Activated T-cell treated with anti-CD3 and anti-CD28 coated beads for 1 hour (primary cell): ENCODE results near the gene DUOX1.
A peak's percentile ranks its signal among the peaks of the same experiment; 100 is the strongest.

Experiments used
- DNase-seq: peaks from one replicate; pipeline ENCODE4 v3.0.0-alpha.2; 2020; ENCODE audit warnings: low read depth

DUOX1 gene

GRCh38 chr15:45143946-45144345, 14.2 kb downstream of the DUOX1 start:
- no peak for DNase-seq

- no peak for DNase-seq
Measured at GRCh38 chr15:45144775-45145174, 15.0 kb downstream of the DUOX1 start.

- no peak for DNase-seq
Measured at GRCh38 chr15:45146405-45146804, 16.6 kb downstream of the DUOX1 start.

DNA sequence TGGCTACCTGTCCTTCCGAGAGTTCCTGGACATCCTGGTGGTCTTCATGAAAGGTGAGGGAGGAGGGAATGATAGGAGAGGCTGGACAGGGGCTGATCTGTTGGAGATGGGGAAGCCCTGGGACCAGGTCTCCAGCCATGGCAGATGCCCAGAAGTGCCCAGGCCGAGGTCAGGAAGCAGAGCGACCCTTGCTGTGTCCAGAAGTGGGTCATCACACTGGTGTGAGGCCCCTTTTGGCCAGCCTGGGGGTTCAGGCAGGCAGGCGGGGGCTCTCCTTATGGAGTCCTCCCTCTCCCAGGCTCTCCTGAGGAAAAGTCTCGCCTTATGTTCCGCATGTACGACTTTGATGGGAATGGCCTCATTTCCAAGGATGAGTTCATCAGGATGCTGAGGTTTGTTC, 17.8 kb downstream of the DUOX1 start:
- DNase-seq, result no peak

- DNase-seq, result no peak
Measured at GRCh38 chr15:45148076-45149059, 18.6 kb downstream of the DUOX1 start.

GRCh38 chr15:45149060-45149459, 19.3 kb downstream of the DUOX1 start:
- DNase-seq, result no peak

GRCh38 chr15:45150481-45150880, 20.7 kb downstream of the DUOX1 start:
- DNase-seq, result no peak

DNA sequence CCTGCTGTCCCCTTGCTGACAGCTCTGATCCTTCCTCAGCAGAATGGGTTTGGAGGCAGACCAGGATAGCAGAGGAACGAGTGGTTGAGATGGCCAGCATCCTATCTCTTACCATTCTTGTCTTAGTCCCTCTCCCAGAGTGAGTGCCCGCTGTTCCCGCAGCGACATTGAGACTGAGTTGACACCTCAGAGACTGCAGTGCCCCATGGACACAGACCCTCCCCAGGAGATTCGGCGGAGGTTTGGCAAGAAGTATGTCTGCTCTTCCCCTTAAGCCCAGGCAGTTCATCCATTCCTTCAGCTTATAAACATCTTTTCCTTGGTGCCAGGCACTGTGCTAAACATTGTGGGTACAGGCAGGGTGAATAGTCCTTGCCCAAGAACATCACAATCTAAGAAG, 21.2 kb downstream of the DUOX1 start:
- DNase-seq, result no peak

- no peak for DNase-seq
Measured at GRCh38 chr15:45151998-45152828, 22.4 kb downstream of the DUOX1 start.

GRCh38 chr15:45155739-45156138, 25.9 kb downstream of the DUOX1 start:
- no peak for DNase-seq

DNA sequence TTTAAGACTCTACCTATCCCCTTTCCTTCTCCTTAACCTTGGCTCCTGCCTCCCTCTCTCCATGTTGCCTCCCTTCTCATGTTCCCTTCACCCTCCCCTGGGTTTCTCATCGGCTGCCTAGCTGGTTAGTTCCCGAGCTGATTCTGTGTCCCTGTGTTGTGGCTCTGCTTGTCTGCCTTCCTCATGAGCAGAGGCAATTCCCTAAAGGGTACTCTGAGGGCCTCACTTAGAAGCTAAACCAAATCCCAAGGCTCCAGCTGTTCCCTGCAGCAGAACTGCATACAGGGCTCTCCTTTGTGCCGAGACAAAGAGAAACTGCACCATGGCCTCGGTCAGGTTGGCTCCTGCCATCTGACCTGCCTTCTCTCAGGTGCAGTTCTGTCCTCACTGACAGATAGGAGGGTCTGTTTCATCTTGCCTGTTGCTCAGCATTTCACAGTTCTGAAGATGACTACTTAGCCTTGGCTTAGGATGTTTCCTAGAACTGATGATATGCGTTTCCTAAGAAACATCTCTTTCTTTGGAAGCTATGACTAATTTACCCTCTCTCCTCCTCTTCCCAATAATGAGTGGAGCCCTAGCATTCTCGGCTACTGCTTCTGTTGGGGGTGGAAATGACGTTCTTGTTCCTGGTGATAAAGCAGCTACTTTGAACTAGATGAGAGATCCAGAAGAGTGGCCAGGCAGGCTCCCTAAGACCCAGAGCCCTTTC, 27.1 kb downstream of the DUOX1 start:
- DNase-seq, result no peak

DNA sequence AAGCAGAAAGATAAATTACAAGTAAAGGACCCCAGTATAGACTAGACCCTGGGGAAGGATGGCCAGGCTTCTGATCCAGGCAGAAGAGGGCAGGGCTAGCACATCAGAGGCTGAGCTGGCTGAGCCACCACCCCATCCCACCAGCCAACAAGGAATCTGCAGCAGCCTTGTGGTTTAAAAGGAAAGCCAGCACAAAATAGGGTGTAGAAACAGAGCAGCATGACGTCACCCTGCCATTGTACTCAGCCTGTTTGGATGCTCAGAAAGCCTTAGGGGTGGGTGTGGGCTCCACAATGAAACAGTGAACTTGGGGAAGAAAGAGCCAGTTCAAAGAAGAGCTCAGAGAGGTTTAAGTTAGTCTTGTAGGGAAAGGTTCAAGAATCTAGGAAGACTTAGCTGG, 28.2 kb downstream of the DUOX1 start:
- DNase-seq, result no peak

DNA sequence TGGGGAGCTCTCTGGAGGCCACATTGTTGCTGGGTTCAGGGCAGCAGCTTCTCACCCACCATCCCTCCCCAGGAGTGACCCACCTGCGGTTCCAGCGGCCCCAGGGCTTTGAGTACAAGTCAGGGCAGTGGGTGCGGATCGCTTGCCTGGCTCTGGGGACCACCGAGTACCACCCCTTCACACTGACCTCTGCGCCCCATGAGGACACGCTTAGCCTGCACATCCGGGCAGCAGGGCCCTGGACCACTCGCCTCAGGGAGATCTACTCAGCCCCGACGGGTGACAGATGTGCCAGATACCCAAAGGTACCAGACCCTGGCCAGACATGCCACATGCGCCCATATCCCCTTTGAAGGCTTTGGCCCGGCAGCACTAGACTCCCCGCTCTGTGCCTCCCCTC, 31.9 kb downstream of the DUOX1 start:
- no peak for DNase-seq

DNA sequence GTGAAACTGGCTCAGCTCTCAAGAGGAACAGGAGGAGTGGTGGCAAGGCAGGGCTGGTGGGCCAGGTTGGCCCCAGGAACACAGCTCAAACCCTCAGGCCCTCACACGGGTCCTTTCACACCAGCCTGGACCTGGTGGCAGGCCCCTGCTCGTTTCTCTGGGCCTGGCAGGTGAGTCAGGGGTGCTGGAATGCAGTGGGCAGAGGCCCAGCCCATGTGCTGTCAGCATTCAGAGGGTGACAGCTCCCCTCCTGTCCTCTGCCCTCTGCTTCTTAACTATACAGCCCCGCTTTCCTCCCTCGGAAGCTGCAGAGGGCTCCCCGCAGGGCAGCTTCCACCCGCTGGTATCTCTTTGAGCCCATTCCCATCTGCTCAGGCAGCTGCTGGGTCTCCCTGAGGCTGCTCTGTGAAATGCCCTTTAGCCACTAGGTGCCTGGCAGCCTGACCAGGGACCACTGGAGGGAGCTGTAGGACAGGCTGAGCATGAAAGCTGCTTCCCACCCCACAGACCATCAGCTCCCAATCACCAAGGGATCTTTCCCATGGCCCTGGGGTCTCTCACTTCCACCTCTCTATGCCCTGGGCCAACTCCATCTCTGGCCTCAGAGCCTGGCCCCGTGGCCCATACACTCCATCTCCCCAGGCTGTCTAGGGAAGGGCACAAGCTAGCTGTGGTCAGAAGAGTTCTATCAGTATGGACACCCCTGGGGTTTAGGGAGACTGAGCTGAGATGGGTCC, 33.1 kb downstream of the DUOX1 start:
- peak; percentile 41 for DNase-seq

DNA sequence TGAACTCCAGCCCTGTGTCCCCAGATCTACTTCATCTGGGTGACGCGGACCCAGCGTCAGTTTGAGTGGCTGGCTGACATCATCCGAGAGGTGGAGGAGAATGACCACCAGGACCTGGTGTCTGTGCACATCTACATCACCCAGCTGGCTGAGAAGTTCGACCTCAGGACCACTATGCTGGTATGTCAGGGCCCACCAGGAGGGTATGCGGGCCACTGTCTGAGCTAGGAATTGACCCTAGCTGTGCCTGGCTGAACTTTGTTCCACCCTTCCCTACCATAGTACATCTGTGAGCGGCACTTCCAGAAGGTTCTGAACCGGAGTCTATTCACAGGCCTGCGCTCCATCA, 33.7 kb downstream of the DUOX1 start:
- no peak for DNase-seq

- DNase-seq, result no peak
Measured at GRCh38 chr15:45164914-45165313, 35.1 kb downstream of the DUOX1 start.

GRCh38 chr15:45165536-45165935, 35.7 kb downstream of the DUOX1 start:
- DNase-seq, result no peak

- DNase-seq, result peak; percentile 68
Measured at GRCh38 chr15:45166834-45167630, 37.2 kb downstream of the DUOX1 start.

DNA sequence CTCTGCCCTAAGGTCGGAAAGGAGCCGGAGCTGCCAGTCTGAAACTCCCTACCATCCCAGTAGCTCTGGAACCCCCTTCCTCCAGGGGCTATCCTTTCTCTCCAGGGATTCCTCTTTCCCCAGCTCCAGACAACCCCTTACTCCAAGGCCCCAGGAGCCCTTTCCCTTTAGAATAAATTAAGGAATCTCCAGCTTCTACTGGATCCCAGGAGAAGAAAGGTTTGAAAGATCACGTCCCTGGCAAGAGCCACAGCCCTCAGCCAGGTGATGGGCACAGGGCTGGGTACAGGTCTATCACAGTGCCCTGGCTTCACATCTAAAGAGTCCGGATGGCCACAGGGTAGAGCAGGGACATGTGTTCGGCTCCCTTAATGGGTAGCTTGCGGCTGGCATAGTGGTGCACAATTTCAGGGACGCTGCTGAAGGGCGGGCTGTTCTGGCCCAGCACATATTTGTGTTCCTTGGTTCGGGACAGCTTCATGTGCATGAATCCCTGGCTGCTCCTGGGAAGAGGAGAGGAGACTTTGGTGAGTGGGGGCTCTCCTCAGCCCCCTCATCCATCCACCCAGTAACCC, 37.9 kb downstream of the DUOX1 start:
- DNase-seq, result no peak

DNA sequence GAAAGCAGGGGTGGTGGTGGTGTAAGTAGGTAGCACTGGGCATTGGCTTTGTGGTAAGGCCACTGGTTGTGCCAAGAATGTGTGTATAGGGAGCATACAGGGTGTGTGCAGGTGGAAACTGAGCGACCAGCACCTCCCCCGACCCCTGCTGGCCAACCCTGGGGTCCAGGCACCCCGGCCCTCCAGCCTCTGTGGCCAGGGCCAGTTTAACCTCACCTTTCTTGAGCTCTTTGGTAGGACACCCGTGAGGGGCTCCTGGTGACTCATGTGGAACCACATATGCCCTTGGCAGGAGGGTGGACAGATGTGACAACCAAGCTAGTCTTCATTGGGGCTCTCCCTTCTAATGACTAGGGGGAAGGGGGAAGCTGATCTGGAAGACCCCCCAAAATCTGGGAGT, 38.5 kb downstream of the DUOX1 start:
- no peak for DNase-seq
